ENCODE measurements around the gene UBFD1. TPM values are rescaled to one million over a fixed set of nuclear protein-coding genes. Genes with fewer than 3 reads are reported as not detected.
"Not testable (repeated sequence)": the region's sequence is repeated elsewhere in the genome, so short reads cannot be mapped to it uniquely, and the experiment has no call there.

Gene UBFD1
- total RNA-seq, 1 donor from 2014 or later: 39.1 TPM

- intact Hi-C loops (cut with DNase I): no loop called here
- Histone ChIP-seq H3K9me3 (no peaks in the 10 kb centered on the region), H3K4me1 (no peaks in the 10 kb centered on the region), H3K4me3 (no peak overlapping the region), H3K36me3 (peaks cover 82% of the 10 kb centered on the region), H3K27me3 (ENCODE audit: low read depth) (no peaks in the 10 kb centered on the region), H3K27ac (no peak overlapping the region)
- DNase-seq (no peak), ATAC-seq (no peak)
- no peak for TF ChIP-seq CTCF (IDR thresholded peaks at IDR 0.05)
These were observed 20.0 kb downstream of the UBFD1 start for GRCh38 chr16:23577493-23577892.

GRCh38 chr16:23578101-23578830, 20.7 kb downstream of the UBFD1 start:
- Histone ChIP-seq H3K4me3 (no peak overlapping the region), H3K4me1 (no peaks in the 10 kb centered on the region), H3K27ac (no peak overlapping the region), H3K27me3 (ENCODE audit: low read depth) (no peaks in the 10 kb centered on the region), H3K9me3 (no peaks in the 10 kb centered on the region), H3K36me3 (peaks cover 74% of the 10 kb centered on the region)
- DNase-seq: no peak
- intact Hi-C loops (cut with DNase I): no loop called here
- no peak for ATAC-seq
- TF ChIP-seq CTCF (IDR thresholded peaks at IDR 0.05): no peak

- TF ChIP-seq CTCF (IDR thresholded peaks at IDR 0.05): no peak
- ATAC-seq (no peak), DNase-seq (no peak)
- H3K9me3 ChIP-seq: no peaks in the 10 kb centered on the region
- H3K27me3 ChIP-seq (ENCODE audit: low read depth): no peaks in the 10 kb centered on the region
- no peaks in the 10 kb centered on the region for H3K4me1 ChIP-seq
- H3K4me3 ChIP-seq: no peak overlapping the region
- H3K27ac ChIP-seq: no peak overlapping the region
- intact Hi-C loops (cut with DNase I): no loop called here
- peaks cover 73% of the 10 kb centered on the region for H3K36me3 ChIP-seq
These were observed 21.8 kb downstream of the UBFD1 start for GRCh38 chr16:23579371-23579770.

GRCh38 chr16:23580391-23580790, 22.9 kb downstream of the UBFD1 start:
- no peak for DNase-seq
- Histone ChIP-seq H3K9me3 (no peaks in the 10 kb centered on the region), H3K27me3 (ENCODE audit: low read depth) (no peaks in the 10 kb centered on the region), H3K4me1 (no peaks in the 10 kb centered on the region), H3K36me3 (peaks cover 73% of the 10 kb centered on the region), H3K27ac (no peak overlapping the region), H3K4me3 (no peak overlapping the region)
- intact Hi-C loops (cut with DNase I): no loop called here
- no peak for TF ChIP-seq CTCF (IDR thresholded peaks at IDR 0.05)
- no peak for ATAC-seq

- ATAC-seq: no peak
These were observed 24.2 kb downstream of the UBFD1 start for GRCh38 chr16:23581764-23582163.

GRCh38 chr16:23583271-23583670, 25.7 kb downstream of the UBFD1 start:
- H3K36me3 ChIP-seq: peaks cover 89% of the 10 kb centered on the region

More at GRCh38 chr16:23581764-23582163, 24.2 kb downstream of the UBFD1 start:
- intact Hi-C loops (cut with DNase I): no loop called here
- Histone ChIP-seq H3K4me1 (no peaks in the 10 kb centered on the region), H3K4me3 (no peak overlapping the region), H3K36me3 (peaks cover 86% of the 10 kb centered on the region), H3K27ac (no peak overlapping the region), H3K9me3 (no peaks in the 10 kb centered on the region), H3K27me3 (ENCODE audit: low read depth) (no peaks in the 10 kb centered on the region)
- no peak for TF ChIP-seq CTCF (IDR thresholded peaks at IDR 0.05)
- no peak for DNase-seq

More at GRCh38 chr16:23583271-23583670, 25.7 kb downstream of the UBFD1 start:
- H3K4me1 ChIP-seq; H3K9me3 ChIP-seq; H3K27ac ChIP-seq; ATAC-seq; H3K27me3 ChIP-seq (ENCODE audit: low read depth); DNase-seq; intact Hi-C loops (cut with DNase I); H3K4me3 ChIP-seq: not testable (repeated sequence)
